Right renal pelvis (tissue), 4 donors: Measurements from ENCODE around the gene GPR137. TPM values are rescaled to one million over a fixed set of nuclear protein-coding genes. Genes with fewer than 3 reads are reported as not detected.
"Not testable (repeated sequence)": the region's sequence is repeated elsewhere in the genome, so short reads cannot be mapped to it uniquely, and the experiment has no call there.

Experiments used
- DNase-seq, 4 donors: peaks; one replicate each; pipeline ENCODE4 v3.0.0-alpha.2; 2013; ENCODE audit warnings: low read depth in 4 of 4, low spot score in 3 of 4, missing footprints in 1 of 4
- polyA plus RNA-seq, 4 donors: library from polyadenylated mRNA; unstranded; fragments of 120-200 nt; gene quantifications; one replicate each; pipeline ENCODE4 v1.2.1, GENCODE V29; 2013; ENCODE audit not compliant: insufficient read length in 4 of 4

The GPR137 gene
- polyA plus RNA-seq, 4 donors, result 30.3 to 46.9 (median 35.1) TPM

DNA sequence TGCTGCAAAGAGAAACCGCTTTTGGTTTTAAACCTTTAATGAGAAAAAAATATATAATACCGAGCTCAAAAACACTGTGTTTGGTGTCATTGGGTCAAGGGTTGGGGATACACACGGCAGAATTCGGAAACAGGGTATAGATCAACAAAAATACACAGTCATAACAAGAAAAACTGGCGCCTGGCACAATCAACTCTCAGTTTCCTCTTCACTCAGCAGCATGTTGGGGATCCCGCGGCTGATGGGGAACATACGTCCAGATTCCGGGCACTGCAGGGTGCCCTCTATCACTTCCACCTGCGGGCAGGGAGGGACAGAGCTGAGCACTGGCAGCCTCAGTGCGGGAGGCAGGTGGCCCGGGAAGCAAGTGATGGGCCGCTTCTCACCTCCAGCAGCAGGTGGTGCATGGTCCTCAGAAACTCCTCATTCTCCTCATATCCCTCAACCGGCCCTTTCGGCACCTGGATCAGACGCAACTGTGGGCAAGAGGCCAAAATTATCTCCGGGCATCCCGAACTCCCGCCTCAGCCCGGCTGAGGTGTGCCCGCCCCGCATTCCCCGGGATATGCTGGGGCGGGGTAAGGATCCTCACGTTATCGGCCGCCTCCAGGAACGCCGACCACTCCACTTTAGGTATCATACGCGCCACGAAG is 31.1 kb downstream of the GPR137 start:
- no peak for DNase-seq

- DNase-seq, result peak; percentile 86 to 96 (median 93)
Measured at GRCh38 chr11:64317325-64317960, 31.8 kb downstream of the GPR137 start, which contains the start of gene TRMT112. TRMT112 (minus strand) TSS chr11:64317559; CDS start chr11:64317526, 33 bp downstream.

DNA sequence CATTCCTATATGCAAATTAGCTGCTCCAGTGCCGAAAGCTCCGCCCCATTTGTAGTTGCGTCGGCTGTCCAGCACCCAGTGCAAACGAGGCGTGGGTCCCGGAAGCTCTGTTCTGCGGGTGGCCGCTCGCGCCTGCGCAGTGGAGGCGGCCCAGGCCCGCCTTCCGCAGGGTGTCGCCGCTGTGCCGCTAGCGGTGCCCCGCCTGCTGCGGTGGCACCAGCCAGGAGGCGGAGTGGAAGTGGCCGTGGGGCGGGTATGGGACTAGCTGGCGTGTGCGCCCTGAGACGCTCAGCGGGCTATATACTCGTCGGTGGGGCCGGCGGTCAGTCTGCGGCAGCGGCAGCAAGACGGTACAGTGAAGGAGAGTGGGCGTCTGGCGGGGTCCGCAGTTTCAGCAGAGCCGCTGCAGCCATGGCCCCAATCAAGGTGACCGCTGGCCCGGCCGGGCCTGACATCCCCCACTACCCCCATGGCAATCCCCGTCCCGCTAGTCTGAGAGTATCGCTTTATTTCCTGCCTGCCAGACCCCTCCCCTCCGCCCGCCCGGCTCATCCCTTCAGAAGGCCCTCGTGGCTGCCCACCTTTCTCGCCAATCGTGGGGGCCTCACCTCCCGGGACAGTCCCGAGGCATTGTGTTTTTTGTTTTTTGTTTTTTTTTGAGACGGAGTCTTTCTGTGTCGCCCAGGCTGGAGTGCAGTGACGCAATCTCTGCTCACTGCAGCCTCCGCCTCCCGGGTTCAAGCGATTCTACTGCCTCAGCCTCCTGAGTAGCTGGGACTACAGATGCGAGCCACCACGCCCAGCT is 32.5 kb downstream of the GPR137 start, which contains the start of gene PRDX5:
Gene PRDX5 (plus strand): TSS at position 161 of the 805 bp plus-strand sequence. CDS start 95 bp downstream, at position 256.
- DNase-seq, result peak; percentile 88 to 93 (median 90)

- DNase-seq, result no peak
Measured at GRCh38 chr11:64318766-64319761, 33.4 kb downstream of the GPR137 start.

DNA sequence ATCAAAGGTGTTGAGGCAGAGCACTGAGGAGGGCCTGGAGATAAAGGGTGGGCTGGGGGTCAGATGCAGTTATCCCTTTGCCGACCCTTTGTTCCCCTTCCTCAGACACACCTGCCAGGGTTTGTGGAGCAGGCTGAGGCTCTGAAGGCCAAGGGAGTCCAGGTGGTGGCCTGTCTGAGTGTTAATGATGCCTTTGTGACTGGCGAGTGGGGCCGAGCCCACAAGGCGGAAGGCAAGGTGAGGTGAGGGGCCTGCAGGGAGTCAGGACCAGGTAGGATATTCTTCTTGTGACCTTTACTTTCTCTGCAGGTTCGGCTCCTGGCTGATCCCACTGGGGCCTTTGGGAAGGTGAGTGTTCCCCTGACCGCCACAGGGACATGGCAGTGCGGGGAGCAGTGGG is 34.9 kb downstream of the GPR137 start:
- no peak for DNase-seq

DNA sequence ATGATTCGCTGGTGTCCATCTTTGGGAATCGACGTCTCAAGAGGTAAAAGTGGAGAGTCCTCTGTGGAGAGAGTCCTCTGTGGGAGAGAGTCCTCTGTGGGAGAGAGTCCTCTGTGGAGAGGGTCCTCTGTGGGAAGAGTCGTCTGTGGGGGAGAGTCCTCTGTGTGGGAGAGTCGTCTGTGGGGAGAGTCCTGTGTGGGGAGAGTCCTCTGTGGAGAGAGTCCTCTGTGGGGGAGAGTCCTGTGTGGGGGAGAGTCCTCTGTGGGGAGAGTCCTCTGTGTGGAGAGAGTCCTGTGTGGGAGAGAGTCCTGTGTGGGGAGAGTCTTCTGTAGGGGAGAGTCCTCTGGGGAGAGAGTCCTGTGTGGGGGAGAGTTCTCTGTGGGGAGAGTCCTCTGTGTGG is 35.4 kb downstream of the GPR137 start:
- DNase-seq, result no peak

- DNase-seq, result no peak
Measured at GRCh38 chr11:64321533-64321932, 35.9 kb downstream of the GPR137 start.

GRCh38 chr11:64322925-64323260 is 37.2 kb downstream of the GPR137 start:
- no peak for DNase-seq

DNA sequence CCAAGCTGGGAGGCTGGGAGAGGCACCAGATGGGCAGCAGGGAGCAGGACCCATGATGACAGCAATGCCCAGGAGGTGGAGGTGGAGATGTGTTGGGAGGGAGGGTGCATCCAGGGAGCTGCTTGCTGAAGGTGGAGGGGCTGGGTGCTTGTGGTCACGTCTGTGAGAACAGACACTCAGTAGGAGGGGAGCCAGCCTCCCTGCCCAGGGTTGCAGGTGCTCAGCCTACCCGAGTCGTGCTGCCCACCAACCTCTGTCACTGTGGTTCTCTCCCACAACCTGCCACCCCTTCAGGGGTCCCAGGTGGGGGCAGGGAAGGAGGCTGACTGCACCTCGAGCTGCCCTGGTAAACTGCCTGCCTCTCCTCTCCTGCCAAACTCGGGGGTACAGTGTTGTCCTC is 37.7 kb downstream of the GPR137 start:
- DNase-seq, result no peak

GRCh38 chr11:64323984-64324383 is 38.3 kb downstream of the GPR137 start:
- not testable (repeated sequence) for DNase-seq

GRCh38 chr11:64324692-64325469 is 39.2 kb downstream of the GPR137 start:
- no peak for DNase-seq

DNA sequence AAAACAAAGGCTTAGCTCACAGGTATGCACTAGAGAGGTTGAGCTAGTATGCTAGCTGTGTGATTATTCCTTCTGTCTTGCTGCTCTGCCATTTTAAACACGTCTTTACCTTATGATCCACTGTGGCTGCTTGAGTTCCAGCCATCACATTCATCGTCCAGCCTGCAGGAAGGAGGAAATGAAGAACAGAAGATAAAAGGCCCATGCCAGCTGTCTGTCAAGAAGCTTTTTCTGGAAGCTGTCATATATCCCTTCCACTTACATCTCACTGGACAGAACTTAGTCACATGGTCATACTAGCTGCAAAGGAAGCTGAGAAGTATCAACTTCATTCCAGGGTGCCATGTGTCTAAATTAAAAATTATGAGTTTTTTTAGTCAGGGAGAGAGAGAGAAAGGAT is 41.7 kb downstream of the GPR137 start:
- no peak for DNase-seq

DNA sequence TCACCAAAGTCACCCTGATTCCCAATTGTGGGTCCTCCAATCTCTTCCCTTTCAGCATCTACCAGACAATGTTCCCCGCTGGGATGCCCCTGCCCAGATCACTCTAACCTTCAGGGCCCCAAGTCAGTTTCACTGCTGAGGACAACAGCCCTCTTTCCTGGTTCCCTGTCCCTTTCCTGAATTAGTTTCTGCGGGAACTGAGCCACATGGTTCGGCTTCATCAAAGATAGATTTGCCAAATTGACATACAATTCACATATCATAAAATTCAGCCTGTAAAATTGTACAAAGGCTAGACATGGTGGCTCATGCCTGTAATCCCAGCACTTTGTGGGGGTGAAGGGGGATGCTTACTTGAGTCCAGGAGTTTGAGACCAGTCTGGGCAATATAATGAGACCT is 42.3 kb downstream of the GPR137 start:
- DNase-seq, result no peak

DNA sequence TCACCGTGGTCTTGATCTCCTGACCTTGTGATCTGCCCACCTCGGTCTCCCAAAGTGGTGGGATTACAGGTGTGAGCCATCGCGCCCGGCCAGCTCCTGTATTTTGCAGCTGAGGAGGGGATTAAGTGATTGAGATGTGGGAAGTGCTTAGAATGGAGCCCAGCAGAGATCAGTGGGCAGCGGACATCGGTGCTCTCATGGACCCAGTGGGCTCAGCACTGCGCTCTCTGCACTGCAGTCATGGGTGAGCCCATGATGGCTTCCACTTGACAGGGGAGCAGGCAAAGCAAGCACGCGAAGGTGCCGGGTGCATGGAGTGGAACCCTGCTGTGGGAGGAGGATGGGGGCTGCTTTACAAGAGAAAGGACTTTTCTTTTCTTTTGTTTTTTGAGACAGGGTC is 45.2 kb downstream of the GPR137 start:
- DNase-seq, result no peak

DNA sequence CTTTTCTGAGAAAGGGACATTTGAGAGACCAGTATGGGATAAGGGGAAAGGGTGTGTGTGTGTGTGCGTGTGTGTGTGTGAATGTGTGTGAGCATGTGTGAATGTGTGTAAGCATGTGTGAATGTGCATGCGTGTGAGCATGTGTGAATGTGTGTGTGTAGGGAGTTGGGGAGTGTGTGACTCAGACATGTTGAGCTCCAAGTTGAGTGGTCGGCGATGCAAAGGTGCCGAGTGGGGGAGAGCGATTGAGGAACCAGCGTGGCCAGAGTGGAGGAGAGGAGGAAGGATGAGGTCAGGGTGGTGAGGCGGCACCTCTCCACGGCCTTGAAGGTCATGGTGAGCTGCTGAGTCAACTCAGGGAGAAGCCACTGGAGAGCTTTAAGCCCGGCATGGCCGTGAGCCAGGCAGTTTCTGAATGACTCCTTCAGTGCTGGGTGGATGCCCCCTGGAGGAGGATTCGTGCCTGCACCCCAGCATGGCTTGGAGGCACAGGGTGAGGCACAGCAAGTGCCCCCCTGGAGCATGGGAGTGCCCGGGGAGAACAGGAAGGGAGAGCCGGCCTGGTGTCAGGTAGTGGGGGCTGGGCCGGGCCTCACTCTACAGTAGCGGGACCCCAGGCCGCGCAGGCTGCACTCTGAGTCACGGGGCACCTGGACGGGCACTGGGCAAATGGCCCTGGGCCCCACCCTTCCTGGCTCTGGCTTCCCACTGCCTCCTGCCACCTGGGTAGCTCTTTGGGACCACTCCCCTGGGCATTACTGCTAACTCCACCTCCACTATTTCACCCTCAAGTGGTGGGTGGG is 46.1 kb downstream of the GPR137 start:
- DNase-seq, result no peak

GRCh38 chr11:64333556-64333955 is 47.9 kb downstream of the GPR137 start:
- DNase-seq, result no peak

- DNase-seq, result no peak
Measured at GRCh38 chr11:64334764-64335735, 49.4 kb downstream of the GPR137 start.
